Mucosa of descending colon (tissue), 3 donors: ENCODE data around the gene NTRK1. TPM values are rescaled to one million over a fixed set of nuclear protein-coding genes. Genes with fewer than 3 reads are reported as not detected.
A peak's percentile ranks its signal among the peaks of the same experiment; 100 is the strongest.

Source experiments
- ATAC-seq: fragments of 200-7000 bp; cut with Tn5 transposase; one replicate; pipeline ENCODE4 v1.9.1; 2020; ENCODE audit warnings: mild to moderate bottlenecking, moderate library complexity
- DNase-seq, 3 donors: peaks; one replicate each; pipeline ENCODE4 v3.0.0-alpha.2; 2020
- H3K36me3 ChIP-seq: fragments of 200-600 bp; one replicate; pipeline ENCODE4 v1.8.0; 2021; ENCODE audit warnings: low read depth, mild to moderate bottlenecking
- H3K4me1 ChIP-seq: fragments of 200-600 bp; one replicate; pipeline ENCODE4 v1.8.0; 2021; ENCODE audit warnings: low read depth, mild to moderate bottlenecking
- H3K4me3 ChIP-seq: fragments of 200-600 bp; one replicate; pipeline ENCODE4 v1.8.0; 2021; ENCODE audit warnings: mild to moderate bottlenecking
- H3K9me3 ChIP-seq: fragments of 200-600 bp; one replicate; pipeline ENCODE4 v1.8.0; 2021; ENCODE audit warnings: mild to moderate bottlenecking
- intact Hi-C, 2 donors: fragments of 100-400 bp; cut with DNase I in 1 of 2; cut with micrococcal nuclease in 1 of 2; formaldehyde crosslinking; loops; one replicate each; pipeline versions ENCODE4 v1.11.0 to v1.11.1; 2022; cut with DNase I, micrococcal nuclease
- total RNA-seq, 3 donors: library from RNA; stranded (reverse); fragmentation: NEBNext Ultra II Directional in 2 of 3; extraction: Animal tissue kit (Norgen Biotek cat#: 25700) in 2 of 3; gene quantifications; one replicate each; pipeline versions ENCODE4 v1.2.1 to v1.2.4, GENCODE V29; 2021 to 2023
- TF ChIP-seq, protein P1 (sequence below): fragments of 200-600 bp; IDR thresholded peaks from one replicate; pipeline ENCODE4 v1.8.0; 2022; ENCODE audit warnings: antibody characterized with exemption, mild to moderate bottlenecking
- donor health status: DM: no; HTN: no; CAD: no; lungs with moderate emphysema.
- donor health status: DM: no; HTN: no; CAD: no.
- donor health status: DM: no; HTN: yes; CAD: no.

The NTRK1 gene
- total RNA-seq, 3 donors from 2014 or later = 0.67 to 1.3 (median 0.79) TPM

GRCh38 chr1:156905176-156905575 is 44.5 kb downstream of the NTRK1 start:
- ATAC-seq = no peak
- peaks cover 12% of the 10 kb centered on the region for H3K4me1 ChIP-seq
- intact Hi-C loops = no loop called here
- H3K4me3 ChIP-seq = no peak overlapping the region
- TF ChIP-seq, protein P1, sequence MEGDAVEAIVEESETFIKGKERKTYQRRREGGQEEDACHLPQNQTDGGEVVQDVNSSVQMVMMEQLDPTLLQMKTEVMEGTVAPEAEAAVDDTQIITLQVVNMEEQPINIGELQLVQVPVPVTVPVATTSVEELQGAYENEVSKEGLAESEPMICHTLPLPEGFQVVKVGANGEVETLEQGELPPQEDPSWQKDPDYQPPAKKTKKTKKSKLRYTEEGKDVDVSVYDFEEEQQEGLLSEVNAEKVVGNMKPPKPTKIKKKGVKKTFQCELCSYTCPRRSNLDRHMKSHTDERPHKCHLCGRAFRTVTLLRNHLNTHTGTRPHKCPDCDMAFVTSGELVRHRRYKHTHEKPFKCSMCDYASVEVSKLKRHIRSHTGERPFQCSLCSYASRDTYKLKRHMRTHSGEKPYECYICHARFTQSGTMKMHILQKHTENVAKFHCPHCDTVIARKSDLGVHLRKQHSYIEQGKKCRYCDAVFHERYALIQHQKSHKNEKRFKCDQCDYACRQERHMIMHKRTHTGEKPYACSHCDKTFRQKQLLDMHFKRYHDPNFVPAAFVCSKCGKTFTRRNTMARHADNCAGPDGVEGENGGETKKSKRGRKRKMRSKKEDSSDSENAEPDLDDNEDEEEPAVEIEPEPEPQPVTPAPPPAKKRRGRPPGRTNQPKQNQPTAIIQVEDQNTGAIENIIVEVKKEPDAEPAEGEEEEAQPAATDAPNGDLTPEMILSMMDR = no peak
- no peaks in the 10 kb centered on the region for H3K9me3 ChIP-seq
- no peaks in the 10 kb centered on the region for H3K36me3 ChIP-seq
- DNase-seq = peak in 2 of 3 donors; percentile 15 to 33

DNA sequence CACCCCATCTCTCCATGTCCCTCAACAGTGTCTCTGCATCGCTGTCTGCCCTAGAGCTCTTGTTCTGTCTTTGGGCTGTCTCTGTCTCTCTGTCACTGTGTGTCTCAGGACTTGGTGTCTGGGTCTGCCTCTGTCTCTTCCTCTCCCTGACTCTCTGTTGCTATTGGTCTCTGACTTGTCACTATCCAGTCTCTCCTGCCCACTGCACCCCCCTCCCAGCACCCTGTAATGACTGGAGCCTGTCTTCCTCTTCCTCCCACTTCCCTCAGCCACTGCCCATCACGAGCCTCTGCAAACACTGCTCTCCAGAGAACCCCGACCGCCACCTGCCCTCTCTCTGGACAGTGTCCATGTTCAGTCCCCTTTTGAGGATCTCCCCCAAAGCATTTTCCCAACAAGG is 45.0 kb downstream of the NTRK1 start:
- peak in 1 of 3 donors; percentile 3 for DNase-seq

GRCh38 chr1:156906206-156906906 is 45.7 kb downstream of the NTRK1 start:
- intact Hi-C loops = no loop called here
- no peaks in the 10 kb centered on the region for H3K9me3 ChIP-seq
- TF ChIP-seq, protein P1 = no peak
- peaks cover 12% of the 10 kb centered on the region for H3K4me1 ChIP-seq
- no peaks in the 10 kb centered on the region for H3K36me3 ChIP-seq
- ATAC-seq = no peak
- DNase-seq = peak in 2 of 3 donors; percentile 21 to 40
- no peak overlapping the region for H3K4me3 ChIP-seq

More for the DNA sequence above, 45.0 kb downstream of the NTRK1 start:
- ATAC-seq = no peak
- intact Hi-C loops = no loop called here
- no peaks in the 10 kb centered on the region for H3K36me3 ChIP-seq
- TF ChIP-seq, protein P1 = no peak
- peaks cover 12% of the 10 kb centered on the region for H3K4me1 ChIP-seq
- H3K4me3 ChIP-seq = no peak overlapping the region
- no peaks in the 10 kb centered on the region for H3K9me3 ChIP-seq

DNA sequence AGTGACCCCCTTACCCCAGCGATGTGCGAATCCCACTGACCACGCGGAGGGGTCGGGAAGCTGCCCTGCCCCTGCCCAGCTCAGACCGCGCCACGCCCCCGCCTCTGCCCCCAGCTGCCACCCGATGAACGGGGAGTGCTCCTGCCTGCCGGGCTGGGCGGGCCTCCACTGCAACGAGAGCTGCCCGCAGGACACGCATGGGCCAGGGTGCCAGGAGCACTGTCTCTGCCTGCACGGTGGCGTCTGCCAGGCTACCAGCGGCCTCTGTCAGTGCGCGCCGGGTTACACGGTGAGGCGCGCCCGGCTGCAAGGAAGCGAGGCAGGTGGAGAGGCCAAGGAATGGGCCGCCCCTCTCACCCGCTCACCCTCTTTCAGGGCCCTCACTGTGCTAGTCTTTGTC is 47.9 kb downstream of the NTRK1 start:
- H3K4me3 ChIP-seq = no peak overlapping the region
- DNase-seq (peak in 2 of 3 donors; percentile 28 to 49), ATAC-seq (peak; percentile 15)
- no peaks in the 10 kb centered on the region for H3K9me3 ChIP-seq
- peaks cover 12% of the 10 kb centered on the region for H3K4me1 ChIP-seq
- intact Hi-C loops = no loop called here
- no peaks in the 10 kb centered on the region for H3K36me3 ChIP-seq
- TF ChIP-seq, protein P1 = no peak

DNA sequence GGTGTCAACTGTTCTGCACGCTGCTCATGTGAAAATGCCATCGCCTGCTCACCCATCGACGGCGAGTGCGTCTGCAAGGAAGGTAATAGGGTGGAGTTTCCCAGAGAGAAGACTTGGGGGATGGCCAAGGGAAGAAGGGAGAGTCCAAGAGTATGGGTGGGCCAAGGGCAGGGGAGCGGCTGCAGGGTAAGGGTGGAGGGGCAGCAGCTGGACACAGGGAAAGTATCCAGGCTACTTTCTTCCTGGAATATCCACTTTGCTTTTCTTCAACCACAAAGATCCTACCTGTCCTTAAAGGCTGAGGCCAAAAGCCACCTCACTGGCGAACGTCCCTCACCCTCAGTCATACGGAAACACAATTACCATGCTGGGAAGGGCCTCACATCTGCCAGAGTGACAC is 48.3 kb downstream of the NTRK1 start:
- Histone ChIP-seq H3K36me3 (no peaks in the 10 kb centered on the region), H3K4me1 (peaks cover 12% of the 10 kb centered on the region), H3K9me3 (no peaks in the 10 kb centered on the region), H3K4me3 (no peak overlapping the region)
- no peak for ATAC-seq
- intact Hi-C loops = no loop called here
- TF ChIP-seq, protein P1 = no peak
- DNase-seq = no peak
